Effector memory CD4-positive, alpha-beta T cell (primary cell): Measurements from ENCODE around the gene TCAIM.

ENCODE experiments used
- DNase-seq, 3 donors: peaks; one replicate each; pipeline ENCODE4 v3.0.0-alpha.2; 2020
- H3K27ac ChIP-seq: 2 replicates; pipeline ENCODE4 v1.7.0; 2013; ENCODE audit warnings: mild to moderate bottlenecking, low read length, moderate library complexity; ENCODE audit not compliant: insufficient read depth, poor library complexity, severe bottlenecking
- H3K27me3 ChIP-seq: replicated peaks from 2 replicates; pipeline ENCODE4 v1.7.0; 2013; ENCODE audit warnings: mild to moderate bottlenecking, low read length; ENCODE audit not compliant: insufficient read depth, control insufficient read depth, poor library complexity, severe bottlenecking
- H3K36me3 ChIP-seq: 2 replicates; pipeline ENCODE4 v1.7.0; 2013; ENCODE audit warnings: mild to moderate bottlenecking, low read length, moderate library complexity; ENCODE audit not compliant: control insufficient read depth, insufficient read depth
- H3K4me1 ChIP-seq: 2 replicates; pipeline ENCODE4 v1.7.0; 2013; ENCODE audit warnings: low read length, mild to moderate bottlenecking; ENCODE audit not compliant: control insufficient read depth, insufficient read depth, poor library complexity, severe bottlenecking
- H3K4me3 ChIP-seq: 2 replicates; pipeline ENCODE4 v1.7.0; 2013; ENCODE audit warnings: low read length, low read depth, mild to moderate bottlenecking; ENCODE audit not compliant: insufficient read depth, poor library complexity, severe bottlenecking
- H3K9me3 ChIP-seq: 2 replicates; pipeline ENCODE4 v1.7.0; 2013; ENCODE audit warnings: mild to moderate bottlenecking, low read length, moderate library complexity; ENCODE audit not compliant: control insufficient read depth

Gene TCAIM

DNA sequence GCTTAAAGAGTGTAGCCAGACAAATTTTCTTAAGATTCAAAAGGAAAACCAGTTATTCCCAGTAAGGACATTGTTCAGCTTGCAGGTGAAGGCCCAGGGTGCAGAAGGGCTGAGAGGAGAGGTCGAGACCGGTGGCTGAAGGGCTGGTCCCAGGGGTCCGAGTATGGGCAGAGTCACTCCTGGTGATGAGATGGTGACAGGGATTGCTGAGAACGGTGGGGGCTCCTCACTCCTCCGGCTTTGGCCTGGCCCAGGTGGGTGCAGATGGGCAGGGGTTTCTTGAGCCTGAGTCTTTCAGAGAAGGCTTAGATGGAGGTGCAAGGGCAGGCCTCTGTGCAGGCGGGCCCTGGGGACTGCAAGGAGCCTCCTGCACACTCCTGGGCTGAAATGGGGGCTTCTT lies 82.7 kb downstream of the TCAIM start:
- Histone ChIP-seq H3K4me1 (no peaks in the 10 kb centered on the region), H3K9me3 (no peaks in the 10 kb centered on the region), H3K27me3 (no peaks in the 10 kb centered on the region), H3K36me3 (no peaks in the 10 kb centered on the region), H3K27ac (no peak overlapping the region), H3K4me3 (no peak overlapping the region)
- DNase-seq = no peak

DNA sequence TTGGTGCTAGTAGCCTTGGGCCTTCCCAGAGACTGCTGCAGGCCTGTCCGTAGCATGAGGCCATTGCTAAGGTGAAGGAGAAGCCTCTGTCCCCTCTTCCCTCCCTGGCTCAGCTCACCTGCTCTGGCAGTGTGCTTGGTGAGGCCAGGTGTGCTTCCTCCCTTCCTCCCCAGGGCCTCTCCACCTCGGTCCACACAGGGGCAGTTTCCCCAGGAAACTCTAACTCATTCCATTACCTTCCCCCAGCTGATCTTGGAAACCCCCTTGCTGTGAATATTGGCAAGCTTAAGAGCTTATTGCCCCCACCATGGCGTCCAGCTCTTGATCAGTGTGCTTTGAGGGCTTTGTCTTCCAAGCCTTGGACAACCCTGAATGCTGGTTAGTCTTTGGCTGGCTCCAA lies 86.2 kb downstream of the TCAIM start:
- Histone ChIP-seq H3K27ac (no peak overlapping the region), H3K36me3 (no peaks in the 10 kb centered on the region), H3K9me3 (no peaks in the 10 kb centered on the region), H3K4me1 (no peaks in the 10 kb centered on the region), H3K27me3 (no peaks in the 10 kb centered on the region), H3K4me3 (no peak overlapping the region)
- no peak for DNase-seq

GRCh38 chr3:44427683-44428082 lies 89.1 kb downstream of the TCAIM start:
- DNase-seq = no peak
- H3K4me3 ChIP-seq = no peak overlapping the region
- no peaks in the 10 kb centered on the region for H3K9me3 ChIP-seq
- no peak overlapping the region for H3K27ac ChIP-seq
- H3K4me1 ChIP-seq = no peaks in the 10 kb centered on the region
- H3K27me3 ChIP-seq = no peaks in the 10 kb centered on the region
- H3K36me3 ChIP-seq = no peaks in the 10 kb centered on the region

DNA sequence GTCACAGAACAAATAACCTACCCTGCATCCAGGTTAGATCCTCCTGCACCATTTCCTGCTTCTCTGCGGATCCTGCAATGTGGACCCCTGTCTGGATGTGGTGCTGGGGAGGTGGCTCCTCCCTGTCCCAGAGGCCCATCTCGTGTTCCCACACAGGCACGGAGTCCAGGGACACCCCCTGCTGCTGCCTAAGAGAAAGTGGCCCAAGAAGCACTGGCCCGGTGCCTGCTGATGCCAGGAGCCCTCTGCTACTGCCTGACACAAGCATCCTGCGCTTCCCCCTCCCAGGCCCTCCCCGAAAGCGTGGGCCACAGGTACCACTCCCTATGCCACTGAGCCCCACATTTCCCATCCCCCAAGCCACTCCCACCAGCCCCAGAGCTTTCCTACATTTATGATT lies 90.3 kb downstream of the TCAIM start:
- Histone ChIP-seq H3K4me3 (no peak overlapping the region), H3K27ac (no peak overlapping the region), H3K9me3 (no peaks in the 10 kb centered on the region), H3K4me1 (no peaks in the 10 kb centered on the region), H3K36me3 (no peaks in the 10 kb centered on the region), H3K27me3 (no peaks in the 10 kb centered on the region)
- DNase-seq = no peak

DNA sequence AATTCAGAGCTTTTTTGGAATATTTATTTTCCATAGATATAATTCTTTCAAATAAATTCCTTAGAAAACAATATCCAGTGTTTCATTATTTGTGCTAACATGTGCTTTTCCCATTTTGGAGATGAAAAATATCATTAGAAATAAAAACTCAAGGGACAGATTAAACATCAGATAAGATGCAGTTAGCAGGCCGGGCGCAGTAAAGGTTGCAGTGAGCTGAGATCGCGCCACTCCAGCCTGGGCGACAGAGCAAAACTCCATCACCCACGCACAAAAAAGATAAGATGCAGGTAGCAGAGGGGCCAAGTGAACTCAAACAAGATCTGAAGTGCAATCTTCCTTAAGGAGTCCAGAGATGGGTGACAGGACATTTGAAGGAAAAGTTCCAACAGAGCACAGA lies 90.9 kb downstream of the TCAIM start:
- H3K9me3 ChIP-seq = no peaks in the 10 kb centered on the region
- DNase-seq = no peak
- no peak overlapping the region for H3K27ac ChIP-seq
- no peaks in the 10 kb centered on the region for H3K36me3 ChIP-seq
- no peaks in the 10 kb centered on the region for H3K27me3 ChIP-seq
- no peak overlapping the region for H3K4me3 ChIP-seq
- H3K4me1 ChIP-seq = no peaks in the 10 kb centered on the region

DNA sequence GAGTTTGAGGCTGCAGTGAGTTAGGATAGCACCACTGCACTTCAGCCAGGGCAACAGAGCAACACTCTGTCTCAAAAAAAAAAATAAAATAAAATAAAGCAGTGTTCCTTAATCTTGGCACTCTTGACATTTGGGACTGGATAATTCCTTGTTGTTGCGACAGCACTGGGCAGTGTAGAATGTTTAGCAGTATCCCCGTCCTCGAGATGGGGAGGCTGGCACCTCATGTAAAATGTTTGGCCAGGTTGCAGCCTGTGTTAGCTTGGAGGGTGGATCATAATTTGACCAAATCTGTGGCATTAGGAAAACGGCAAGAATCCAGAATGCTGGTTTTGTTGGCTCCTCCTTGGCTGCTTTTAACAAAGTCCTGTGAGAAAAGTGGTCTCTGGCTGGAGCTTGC lies 91.9 kb downstream of the TCAIM start:
- no peaks in the 10 kb centered on the region for H3K4me1 ChIP-seq
- H3K27me3 ChIP-seq = no peaks in the 10 kb centered on the region
- no peak for DNase-seq
- H3K9me3 ChIP-seq = no peaks in the 10 kb centered on the region
- no peak overlapping the region for H3K4me3 ChIP-seq
- no peaks in the 10 kb centered on the region for H3K36me3 ChIP-seq
- H3K27ac ChIP-seq = no peak overlapping the region

DNA sequence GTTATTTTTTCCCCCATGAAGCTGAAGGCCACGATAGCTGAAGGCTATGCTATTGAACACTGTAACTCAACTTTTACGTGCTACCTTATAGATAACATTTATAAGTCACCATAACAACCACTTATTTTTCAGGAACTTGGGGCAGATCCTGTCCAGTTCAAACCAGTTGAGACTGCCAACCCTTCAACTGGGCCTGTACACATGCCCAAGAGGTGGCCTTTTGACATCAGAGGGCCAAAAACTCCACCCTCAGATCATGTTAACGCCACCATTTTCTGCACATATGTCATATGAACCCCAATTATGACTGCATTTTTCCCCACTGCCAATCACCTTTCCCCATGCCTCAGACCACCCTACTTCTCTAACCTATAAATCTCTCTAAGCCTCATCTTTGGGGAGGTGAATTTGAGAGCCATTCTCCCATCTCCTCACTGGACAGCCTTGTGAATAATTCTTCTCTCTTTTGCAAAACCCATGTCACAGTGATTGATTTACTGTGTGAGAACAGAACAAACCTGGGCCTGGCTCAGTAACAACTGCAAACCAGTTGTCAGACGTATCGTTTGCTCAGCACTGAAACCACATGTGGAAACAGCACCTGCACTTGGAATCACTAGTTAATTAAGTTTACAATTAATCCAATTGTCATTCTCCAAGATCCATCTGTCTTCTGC lies 96.4 kb downstream of the TCAIM start:
- Histone ChIP-seq H3K4me1 (peaks cover 7% of the 10 kb centered on the region), H3K27me3 (no peaks in the 10 kb centered on the region), H3K27ac (no peak overlapping the region), H3K4me3 (no peak overlapping the region), H3K36me3 (no peaks in the 10 kb centered on the region), H3K9me3 (no peaks in the 10 kb centered on the region)
- no peak for DNase-seq

DNA sequence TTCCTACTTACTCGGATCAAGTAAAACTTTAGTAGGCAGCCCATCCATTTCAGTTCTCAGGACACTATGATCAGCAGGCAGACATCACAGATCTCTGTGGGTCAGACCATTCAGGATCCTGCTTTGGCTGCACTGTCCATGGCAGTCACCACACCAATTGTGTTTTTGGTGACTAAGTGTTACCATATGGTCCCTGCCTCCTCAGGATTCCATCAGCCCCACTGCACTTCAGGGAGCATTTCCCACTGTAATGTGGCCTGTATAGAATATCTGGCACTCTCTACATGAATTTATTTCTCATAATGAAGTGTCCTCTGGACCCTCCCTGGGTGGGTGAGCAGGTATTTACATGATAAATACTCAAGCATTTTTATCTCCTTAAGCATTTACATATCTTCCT lies 97.6 kb downstream of the TCAIM start:
- no peaks in the 10 kb centered on the region for H3K27me3 ChIP-seq
- no peaks in the 10 kb centered on the region for H3K36me3 ChIP-seq
- DNase-seq = no peak
- H3K4me1 ChIP-seq = peaks cover 13% of the 10 kb centered on the region
- no peak overlapping the region for H3K4me3 ChIP-seq
- H3K27ac ChIP-seq = no peak overlapping the region
- H3K9me3 ChIP-seq = no peaks in the 10 kb centered on the region

GRCh38 chr3:44437800-44438199 lies 99.2 kb downstream of the TCAIM start:
- Histone ChIP-seq H3K27me3 (no peaks in the 10 kb centered on the region), H3K27ac (no peak overlapping the region), H3K36me3 (no peaks in the 10 kb centered on the region), H3K4me3 (no peak overlapping the region), H3K4me1 (peaks cover 13% of the 10 kb centered on the region), H3K9me3 (no peaks in the 10 kb centered on the region)
- DNase-seq = no peak

- Histone ChIP-seq H3K9me3 (no peaks in the 10 kb centered on the region), H3K4me3 (no peak overlapping the region), H3K4me1 (peaks cover 13% of the 10 kb centered on the region), H3K27ac (peak overlapping the region; percentile 61), H3K27me3 (no peaks in the 10 kb centered on the region), H3K36me3 (peaks cover 4% of the 10 kb centered on the region)
- DNase-seq = peak; percentile 17 to 45 (median 41)
Measured at GRCh38 chr3:44439499-44440295, 101.1 kb downstream of the TCAIM start.
